PC-9 (cell line): Measurements from ENCODE around the gene STAG2.

Experiments
- CTCF ChIP-seq: fragments of 200-600 bp; sonication (generic); conservative IDR thresholded peaks from 2 replicates; pipeline ENCODE4 v1.6.1; 2017; ENCODE audit warnings: mixed run types, antibody characterized with exemption, mild to moderate bottlenecking, moderate library complexity
- EZH2 ChIP-seq: fragments of 200-600 bp; sonication (generic); IDR thresholded peaks from 2 replicates; pipeline ENCODE4 v1.8.0; 2017; ENCODE audit warnings: antibody characterized with exemption, low read depth

DNA sequence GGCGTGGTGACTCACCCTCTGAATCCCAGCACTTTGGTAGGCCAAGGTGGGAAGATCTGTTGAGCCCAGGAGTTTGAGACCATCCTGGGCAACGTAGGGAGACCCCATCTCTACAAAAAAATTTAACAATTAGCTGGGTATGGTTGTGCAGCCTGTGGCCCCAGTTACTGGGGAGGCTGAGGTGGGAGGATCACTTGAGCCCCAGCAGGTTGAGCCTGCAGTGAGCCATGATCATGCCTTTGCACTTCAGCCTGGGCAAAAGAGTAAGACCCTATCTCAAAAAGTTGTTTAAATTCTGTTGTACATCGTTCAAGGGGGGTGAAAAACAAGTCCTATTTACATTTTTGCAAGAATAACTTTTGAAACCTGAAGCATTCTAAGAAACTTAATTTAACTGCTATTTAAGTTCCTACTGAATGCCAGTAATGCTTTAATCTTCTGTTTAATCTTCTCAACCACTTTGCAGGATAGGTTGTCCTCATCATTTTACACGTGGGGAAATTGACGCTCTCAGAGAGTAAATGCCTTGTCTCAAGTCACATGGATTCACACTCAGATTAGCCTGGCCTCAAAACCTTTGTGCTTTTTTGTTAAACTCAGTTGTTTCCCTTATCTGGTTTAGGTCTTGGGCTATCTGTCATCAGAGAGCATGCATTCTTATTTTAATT is 7.0 kb downstream of the STAG2 start:
- TF ChIP-seq CTCF (no peak), EZH2 (no peak)
